Measurements from ENCODE around the gene NEB.

NEB gene

DNA sequence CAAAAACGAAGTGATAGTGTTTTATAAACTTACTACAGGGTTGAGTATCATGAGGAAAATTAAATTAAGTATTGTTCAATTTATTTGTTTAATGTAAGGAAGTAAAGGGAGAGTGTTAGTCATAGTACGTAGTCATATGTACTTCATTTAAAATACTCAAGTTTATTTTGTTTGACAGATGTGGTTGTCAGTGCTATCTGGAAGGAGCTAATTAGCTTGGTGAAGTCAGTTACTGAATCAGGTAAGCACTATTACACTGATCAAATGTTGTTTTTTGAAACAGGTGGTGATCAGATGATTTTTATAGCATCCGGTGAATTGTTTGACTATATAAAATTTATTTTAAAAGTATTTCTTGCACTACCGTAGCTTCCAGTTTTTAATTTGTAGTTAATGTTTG lies 295.8 kb downstream of the NEB start:
- H3K27me3 ChIP-seq (replicated peaks; ENCODE audit: control insufficient read depth, insufficient read depth, low read length, poor library complexity, severe bottlenecking), result no peaks in the 10 kb centered on the region
- no peak overlapping the region for H3K27ac ChIP-seq (ENCODE audit: insufficient read depth, low read length, poor library complexity, severe bottlenecking)
- H3K4me1 ChIP-seq (ENCODE audit: control insufficient read depth, insufficient read depth, low read length, poor library complexity, severe bottlenecking), result no peaks in the 10 kb centered on the region
- H3K4me3 ChIP-seq (ENCODE audit: insufficient read depth, low read depth, low read length, poor library complexity, severe bottlenecking), result no peak overlapping the region
- H3K9me3 ChIP-seq (ENCODE audit: control insufficient read depth, low read length), result no peaks in the 10 kb centered on the region
- H3K36me3 ChIP-seq (ENCODE audit: control insufficient read depth, insufficient read depth, low read length), result peaks cover 69% of the 10 kb centered on the region
- no peak for DNase-seq

- no peaks in the 10 kb centered on the region for H3K27me3 ChIP-seq (replicated peaks; ENCODE audit: control insufficient read depth, insufficient read depth, low read length, poor library complexity, severe bottlenecking)
- H3K4me1 ChIP-seq (ENCODE audit: control insufficient read depth, insufficient read depth, low read length, poor library complexity, severe bottlenecking), result no peaks in the 10 kb centered on the region
- H3K9me3 ChIP-seq (ENCODE audit: control insufficient read depth, low read length), result no peaks in the 10 kb centered on the region
- DNase-seq, result no peak
- H3K4me3 ChIP-seq (ENCODE audit: insufficient read depth, low read depth, low read length, poor library complexity, severe bottlenecking), result no peak overlapping the region
- peaks cover 67% of the 10 kb centered on the region for H3K36me3 ChIP-seq (ENCODE audit: control insufficient read depth, insufficient read depth, low read length)
- no peak overlapping the region for H3K27ac ChIP-seq (ENCODE audit: insufficient read depth, low read length, poor library complexity, severe bottlenecking)
Measured at GRCh38 chr2:151437630-151438029, 296.6 kb downstream of the NEB start.
